ENCODE measurements around the gene SCNM1. TPM values are rescaled to one million over a fixed set of nuclear protein-coding genes. Genes with fewer than 3 reads are reported as not detected.
A peak's percentile ranks its signal among the peaks of the same experiment; 100 is the strongest.

The SCNM1 gene
- polyA plus RNA-seq, 3 donors, result 41.1 to 45.6 (median 45.2) TPM

- DNase-seq, result no peak
These were observed 21.3 kb upstream of the SCNM1 start for GRCh38 chr1:151144474-151145303.

- DNase-seq, result no peak
These were observed 20.5 kb upstream of the SCNM1 start for GRCh38 chr1:151145304-151146071.

GRCh38 chr1:151146072-151146411 lies 19.9 kb upstream of the SCNM1 start:
- no peak for DNase-seq

- DNase-seq, result peak; percentile 94
These were observed 19.4 kb upstream of the SCNM1 start, which contains the start of gene SEMA6C for GRCh38 chr1:151146412-151147131. Gene SEMA6C (minus strand): TSS chr1:151146631. CDS start chr1:151142621, 4,010 bp downstream.

- no peak for DNase-seq
These were observed 18.8 kb upstream of the SCNM1 start for GRCh38 chr1:151147132-151147503.

GRCh38 chr1:151147665-151148064 lies 18.3 kb upstream of the SCNM1 start:
- no peak for DNase-seq

GRCh38 chr1:151156515-151156819 lies 9.5 kb upstream of the SCNM1 start, which contains the start of gene TNFAIP8L2:
Gene TNFAIP8L2 (plus strand): TSS chr1:151156649. CDS start chr1:151158698, 2,049 bp downstream.
- no peak for DNase-seq

GRCh38 chr1:151157067-151157531 lies 8.8 kb upstream of the SCNM1 start:
- no peak for DNase-seq

- DNase-seq, result no peak
These were observed 7.6 kb upstream of the SCNM1 start for GRCh38 chr1:151158326-151158725.

- no peak for DNase-seq
These were observed 7.1 kb upstream of the SCNM1 start for GRCh38 chr1:151158751-151159251.

- no peak for DNase-seq
These were observed 6.6 kb upstream of the SCNM1 start for GRCh38 chr1:151159373-151159772.

GRCh38 chr1:151164732-151165280 lies 1.1 kb upstream of the SCNM1 start:
- DNase-seq, result no peak

GRCh38 chr1:151165281-151165737 lies 635 bp upstream of the SCNM1 start:
- peak; percentile 63 for DNase-seq

- no peak for DNase-seq
These were observed 587 bp downstream of the SCNM1 start for GRCh38 chr1:151166505-151166956.

- DNase-seq, result no peak
These were observed 1.2 kb downstream of the SCNM1 start for GRCh38 chr1:151167116-151167515.

GRCh38 chr1:151171190-151171589 lies 5.2 kb downstream of the SCNM1 start:
- no peak for DNase-seq

- DNase-seq, result no peak
These were observed 9.2 kb downstream of the SCNM1 start for GRCh38 chr1:151175041-151175741.

- no peak for DNase-seq
These were observed 9.9 kb downstream of the SCNM1 start, which contains the start of gene TMOD4 for GRCh38 chr1:151175863-151176262. Gene TMOD4 (minus strand): TSS chr1:151175981. CDS start chr1:151174875, 1,106 bp downstream.

GRCh38 chr1:151176514-151177045 lies 10.6 kb downstream of the SCNM1 start:
- no peak for DNase-seq

GRCh38 chr1:151184211-151184610 lies 18.3 kb downstream of the SCNM1 start:
- no peak for DNase-seq

- no peak for DNase-seq
These were observed 21.3 kb downstream of the SCNM1 start for GRCh38 chr1:151187205-151187604.
